ENCODE results near the gene TXNDC9.
"Not testable (repeated sequence)": the region's sequence is repeated elsewhere in the genome, so short reads cannot be mapped to it uniquely, and the experiment has no call there.

TXNDC9 gene

GRCh38 chr2:99325384-99325783 lies 10.7 kb downstream of the TXNDC9 start:
- no peak for DNase-seq (ENCODE audit: low read depth)

- DNase-seq (ENCODE audit: low read depth), result not testable (repeated sequence)
Observed at GRCh38 chr2:99317873-99318200, 18.3 kb downstream of the TXNDC9 start.

GRCh38 chr2:99317161-99317872 lies 18.8 kb downstream of the TXNDC9 start:
- no peak for DNase-seq (ENCODE audit: low read depth)

- not testable (repeated sequence) for DNase-seq (ENCODE audit: low read depth)
Observed at GRCh38 chr2:99301097-99301496, 35.0 kb downstream of the TXNDC9 start, which contains the start of gene LYG1. TSS of gene LYG1 (minus strand) at chr2:99301197. CDS start at chr2:99295670, 5,527 bp downstream.

GRCh38 chr2:99299580-99299979 lies 36.6 kb downstream of the TXNDC9 start:
- DNase-seq (ENCODE audit: low read depth), result no peak

- DNase-seq (ENCODE audit: low read depth), result no peak
Observed at GRCh38 chr2:99297994-99298393, 38.1 kb downstream of the TXNDC9 start.

GRCh38 chr2:99285526-99285925 lies 50.6 kb downstream of the TXNDC9 start:
- no peak for DNase-seq (ENCODE audit: low read depth)

- DNase-seq (ENCODE audit: low read depth), result no peak
Observed at GRCh38 chr2:99279969-99280695, 56.0 kb downstream of the TXNDC9 start.

GRCh38 chr2:99278793-99279291 lies 57.3 kb downstream of the TXNDC9 start:
- no peak for DNase-seq (ENCODE audit: low read depth)

- DNase-seq (ENCODE audit: low read depth), result not testable (repeated sequence)
Observed at GRCh38 chr2:99278195-99278765, 57.9 kb downstream of the TXNDC9 start.

- DNase-seq (ENCODE audit: low read depth), result no peak
Observed at GRCh38 chr2:99275882-99276281, 60.3 kb downstream of the TXNDC9 start.

Data from activated T-helper 1 cell treated with Interleukin-2 at 50 U/mL for 16 hours (primary cell).